GM21423 (cell line): Measurements from ENCODE around the gene KCTD6.

Source experiments
- ATAC-seq: cut with Tn5 transposase; IDR thresholded peaks from one replicate; pipeline ENCODE4 v1.9.1; 2021; ENCODE audit warnings: mild to moderate bottlenecking, moderate library complexity; ENCODE audit not compliant: unreplicated experiment

Gene KCTD6

GRCh38 chr3:58484722-58485069 lies 7.2 kb upstream of the KCTD6 start:
- ATAC-seq, result no peak

DNA sequence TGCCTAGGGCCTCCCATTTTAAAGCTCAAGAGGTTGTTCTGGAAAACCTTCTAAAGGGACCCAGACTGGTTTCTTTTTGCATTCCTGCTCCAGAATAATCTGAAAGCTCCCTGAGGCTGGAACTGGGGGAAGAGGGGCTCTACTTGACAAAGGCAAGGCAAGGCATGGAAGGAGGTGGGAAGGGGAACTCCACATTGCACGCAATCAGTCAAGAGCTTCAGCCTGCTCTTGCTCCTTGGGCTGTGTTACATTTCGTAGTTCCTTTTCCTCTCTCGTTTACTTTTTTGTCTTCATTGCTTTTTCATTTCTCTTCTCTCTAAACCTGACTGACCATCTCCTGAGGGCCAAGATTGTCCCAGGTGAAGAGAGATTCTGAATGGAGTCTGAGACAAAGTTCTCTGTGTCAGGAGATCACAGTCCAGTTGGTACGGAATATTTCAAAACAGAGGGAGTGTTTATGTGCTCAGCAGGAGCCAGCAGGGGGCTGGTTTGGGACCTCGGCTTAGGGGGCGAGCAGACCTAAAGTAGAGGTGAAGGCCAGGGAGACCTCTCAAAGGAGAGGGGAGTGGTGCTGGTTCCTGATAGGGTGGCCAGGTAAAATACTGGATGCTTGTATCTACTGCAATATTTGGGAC lies 6.0 kb upstream of the KCTD6 start:
- no peak for ATAC-seq

GRCh38 chr3:58487140-58487886 lies 4.6 kb upstream of the KCTD6 start:
- no peak for ATAC-seq

DNA sequence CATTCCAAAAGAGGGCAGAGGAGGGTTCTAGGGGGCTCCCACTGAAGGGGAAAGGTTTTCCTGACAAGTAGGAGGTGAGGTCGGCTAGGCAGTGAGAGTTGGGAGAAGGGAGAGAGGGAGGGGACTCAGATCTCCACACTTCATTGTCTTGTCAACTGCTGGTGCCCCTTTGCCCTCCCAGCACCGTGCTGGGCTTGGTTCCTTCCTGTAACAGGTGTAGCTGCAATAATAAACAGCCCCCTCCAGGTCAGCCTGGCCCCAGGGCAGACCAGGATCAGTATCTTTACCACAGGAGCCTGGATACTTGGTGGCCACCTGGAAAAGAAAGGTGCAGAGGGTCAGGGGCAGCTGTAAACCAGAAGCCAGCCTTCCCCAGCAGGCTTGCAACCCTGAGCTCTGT lies 2.9 kb upstream of the KCTD6 start:
- no peak for ATAC-seq

- ATAC-seq, result no peak
These were observed 915 bp upstream of the KCTD6 start for GRCh38 chr3:58490860-58491501.

- peak; percentile 24 for ATAC-seq
These were observed 604 bp downstream of the KCTD6 start for GRCh38 chr3:58492494-58492905.

GRCh38 chr3:58494107-58494506 lies 2.2 kb downstream of the KCTD6 start:
- no peak for ATAC-seq

DNA sequence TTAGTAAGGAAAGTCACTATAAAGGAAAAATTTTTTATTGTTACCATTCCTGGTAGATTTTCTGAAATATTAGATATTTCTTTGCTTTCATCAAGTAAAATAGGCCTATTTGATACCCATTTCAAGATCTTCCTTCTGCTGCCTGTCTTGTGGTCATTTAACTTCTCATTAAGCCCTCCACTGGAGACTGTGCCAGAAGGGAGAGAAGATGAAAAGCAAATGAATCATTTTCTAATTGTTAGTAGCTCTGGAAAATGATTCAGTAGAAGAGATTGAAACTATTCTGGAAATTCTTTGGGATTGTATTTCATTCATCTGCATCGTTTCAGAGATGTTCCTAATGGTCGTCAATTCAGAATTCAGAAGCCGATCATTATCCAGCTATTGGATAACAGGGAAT lies 3.2 kb downstream of the KCTD6 start:
- no peak for ATAC-seq

GRCh38 chr3:58496206-58496857 lies 4.4 kb downstream of the KCTD6 start:
- ATAC-seq, result no peak

DNA sequence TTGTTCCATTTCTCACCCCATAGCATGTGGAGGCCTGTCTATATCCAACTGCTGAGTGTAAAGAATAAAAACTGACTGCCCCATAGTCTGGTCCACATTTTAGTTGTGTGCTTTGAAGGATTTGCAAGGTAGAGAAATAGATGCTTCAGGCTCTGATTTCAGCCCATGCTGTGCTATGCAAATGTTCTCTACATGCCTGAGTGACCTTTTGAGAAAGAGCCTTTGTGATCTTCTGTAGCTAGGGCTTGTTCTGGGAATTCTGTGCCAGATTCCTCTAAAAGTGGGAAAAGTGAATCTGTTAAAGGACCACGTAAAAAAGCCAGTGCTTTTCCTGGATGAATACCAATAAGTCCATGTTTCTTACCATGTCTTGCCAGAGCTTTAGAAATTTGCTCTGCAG lies 5.2 kb downstream of the KCTD6 start:
- ATAC-seq, result no peak

- ATAC-seq, result no peak
These were observed 11.0 kb downstream of the KCTD6 start for GRCh38 chr3:58502872-58503271.

GRCh38 chr3:58507356-58508078 lies 15.6 kb downstream of the KCTD6 start:
- ATAC-seq, result no peak

DNA sequence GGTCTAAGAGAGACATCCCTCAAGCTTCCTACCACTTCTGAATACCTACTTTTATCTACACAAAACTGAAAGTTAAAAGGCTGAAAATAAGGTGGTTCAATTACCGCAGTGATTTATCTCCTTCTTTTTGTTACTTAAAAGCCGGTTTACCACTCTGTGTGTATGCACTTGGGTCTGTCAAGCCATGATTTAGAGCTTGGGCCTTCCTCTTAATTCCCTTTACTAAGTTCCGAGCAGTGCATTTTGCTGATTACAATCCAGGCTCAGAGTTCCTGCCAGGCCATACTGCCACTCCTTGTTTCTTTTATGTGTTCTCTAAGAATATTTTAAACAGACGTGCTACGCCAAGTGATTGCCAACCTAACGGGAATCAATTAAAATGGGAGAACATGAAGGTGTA lies 16.5 kb downstream of the KCTD6 start:
- ATAC-seq, result no peak

DNA sequence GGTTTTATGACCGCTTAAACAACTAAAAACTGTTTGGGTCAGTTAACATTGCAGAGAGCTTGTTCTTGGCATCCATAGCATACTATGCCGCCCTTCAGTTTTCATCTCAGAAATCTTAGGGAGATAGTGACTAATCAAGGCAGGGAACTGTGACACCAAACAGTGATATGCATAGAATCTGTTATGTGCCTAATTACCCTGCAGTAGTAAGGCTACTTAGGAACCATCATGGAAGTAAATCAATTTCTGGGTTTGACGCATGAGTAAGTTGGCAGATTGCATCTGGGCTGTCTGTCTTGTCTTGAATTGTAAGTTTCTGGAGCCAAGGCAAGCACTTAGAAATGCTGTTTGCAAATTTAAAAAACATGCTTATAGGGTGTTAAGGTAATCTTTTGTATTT lies 22.5 kb downstream of the KCTD6 start:
- ATAC-seq, result no peak

- ATAC-seq, result no peak
These were observed 26.4 kb downstream of the KCTD6 start for GRCh38 chr3:58518291-58518789.

DNA sequence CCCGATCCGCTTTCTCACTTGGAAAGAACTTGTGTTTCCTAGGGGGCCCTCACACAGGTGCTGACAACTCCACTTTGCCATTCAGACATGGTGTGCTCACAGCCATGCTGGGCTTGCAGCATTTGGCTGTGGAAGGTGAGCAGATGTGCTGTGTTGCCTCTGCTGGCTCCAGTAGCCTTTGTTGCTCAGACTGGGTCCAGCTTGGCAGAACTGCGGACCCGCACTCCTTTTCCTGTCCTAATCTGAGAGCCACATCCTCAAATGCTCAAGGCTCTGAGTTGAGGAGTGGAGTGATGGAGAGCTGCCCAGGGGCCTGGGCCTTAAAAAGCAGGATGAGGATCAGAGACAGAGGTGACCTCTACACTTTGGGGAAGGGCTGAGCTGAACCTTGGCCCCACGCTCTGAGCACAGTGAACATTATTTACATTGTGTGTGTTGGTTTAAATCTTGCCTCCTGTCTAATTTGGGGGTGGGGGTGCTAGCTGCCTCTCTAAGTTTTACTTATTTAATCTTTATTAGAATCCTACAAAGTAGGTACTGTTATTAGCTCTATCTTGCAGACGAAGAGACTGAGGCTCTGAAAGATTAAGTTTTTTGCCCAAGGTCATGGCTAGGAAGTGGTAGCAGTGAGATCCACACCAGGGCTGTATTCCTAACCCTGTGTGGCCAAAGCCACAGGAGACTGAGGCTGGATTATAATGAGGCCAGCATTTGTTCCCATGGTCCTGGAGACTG lies 27.9 kb downstream of the KCTD6 start:
- no peak for ATAC-seq

- ATAC-seq, result no peak
These were observed 28.8 kb downstream of the KCTD6 start for GRCh38 chr3:58520403-58521335.

GRCh38 chr3:58521336-58521670 lies 29.4 kb downstream of the KCTD6 start:
- no peak for ATAC-seq

GRCh38 chr3:58521917-58522631 lies 30.2 kb downstream of the KCTD6 start:
- no peak for ATAC-seq
